Duodenal mucosa (tissue), 2 donors: Measurements from ENCODE around the gene ZNF418.
"Not testable (repeated sequence)": the region's sequence is repeated elsewhere in the genome, so short reads cannot be mapped to it uniquely, and the experiment has no call there.

Experiments used
- H3K27ac ChIP-seq: one replicate; pipeline ENCODE4 v1.7.0; 2013; ENCODE audit warnings: low read depth, low read length
- H3K27me3 ChIP-seq, 2 donors: one replicate each; pipeline ENCODE4 v1.7.0; 2013; ENCODE audit warnings: low read length in 2 of 2, control low read depth in 1 of 2; ENCODE audit not compliant: insufficient read depth in 2 of 2, control insufficient read depth in 1 of 2
- H3K36me3 ChIP-seq, 2 donors: one replicate each; pipeline ENCODE4 v1.7.0; 2013; ENCODE audit warnings: low read length in 2 of 2, control low read depth in 1 of 2; ENCODE audit not compliant: insufficient read depth in 2 of 2, control insufficient read depth in 1 of 2
- H3K4me1 ChIP-seq, 2 donors: one replicate each; pipeline ENCODE4 v1.7.0; 2013; ENCODE audit warnings: low read length in 2 of 2, control low read depth in 1 of 2; ENCODE audit not compliant: insufficient read depth in 2 of 2, control insufficient read depth in 1 of 2
- H3K4me3 ChIP-seq, 2 donors: one replicate each; pipeline ENCODE4 v1.7.0; 2013; ENCODE audit warnings: low read length in 2 of 2, low read depth in 1 of 2
- H3K9ac ChIP-seq, 2 donors: one replicate each; pipeline ENCODE4 v1.7.0; 2013; ENCODE audit warnings: low read length in 2 of 2, low read depth in 1 of 2
- H3K9me3 ChIP-seq, 2 donors: one replicate each; pipeline ENCODE4 v1.7.0; 2013; ENCODE audit warnings: low read length in 2 of 2, control low read depth in 1 of 2; ENCODE audit not compliant: control insufficient read depth in 1 of 2

Gene ZNF418

GRCh38 chr19:57900311-57900710 lies 34.9 kb downstream of the ZNF418 start:
- H3K4me1 ChIP-seq: peaks cover 6% of the 10 kb centered on the region in 2 donors
- no peaks in the 10 kb centered on the region for H3K27me3 ChIP-seq
- H3K9me3 ChIP-seq: peaks cover 0 to 3% of the 10 kb centered on the region in 2 donors
- no peaks in the 10 kb centered on the region for H3K36me3 ChIP-seq
- H3K9ac ChIP-seq: no peak overlapping the region
- no peak overlapping the region for H3K4me3 ChIP-seq
- H3K27ac ChIP-seq: no peak overlapping the region

GRCh38 chr19:57890706-57891105 lies 44.5 kb downstream of the ZNF418 start:
- H3K27ac ChIP-seq, H3K9me3 ChIP-seq, H3K27me3 ChIP-seq, H3K4me1 ChIP-seq, H3K36me3 ChIP-seq, H3K4me3 ChIP-seq, H3K9ac ChIP-seq: not testable (repeated sequence)

GRCh38 chr19:57888560-57889231 lies 46.5 kb downstream of the ZNF418 start, which contains the start of gene ZNF814:
Gene ZNF814, minus strand, starts transcription at chr19:57889037. Its CDS starts 235 bp downstream, at chr19:57888802.
- Histone ChIP-seq H3K4me3 (peak within 1 kb of the TSS; percentile 92 to 98), H3K4me1 (peaks cover 3 to 8% of the 10 kb centered on the region in 2 donors), H3K27ac (peak within 1 kb of the TSS; percentile 39), H3K9ac (peak within 1 kb of the TSS; percentile 72), H3K36me3 (peaks cover 0 to 19% of the 10 kb centered on the region in 2 donors), H3K27me3 (no peaks in the 10 kb centered on the region), H3K9me3 (peaks cover 8% of the 10 kb centered on the region in 2 donors)

- peak overlapping the region; percentile 92 to 98 for H3K4me3 ChIP-seq
Measured at GRCh38 chr19:57888107-57888559, 47.1 kb downstream of the ZNF418 start.

GRCh38 chr19:57887195-57887941 lies 47.8 kb downstream of the ZNF418 start:
- Histone ChIP-seq H3K27me3 (no peaks in the 10 kb centered on the region), H3K4me3 (peak overlapping the region; percentile 92 to 98), H3K27ac (no peak overlapping the region), H3K4me1 (peaks cover 3 to 8% of the 10 kb centered on the region in 2 donors), H3K9ac (no peak overlapping the region), H3K36me3 (peaks cover 0 to 19% of the 10 kb centered on the region in 2 donors), H3K9me3 (peaks cover 8% of the 10 kb centered on the region in 2 donors)

More at GRCh38 chr19:57888107-57888559, 47.1 kb downstream of the ZNF418 start:
- Histone ChIP-seq H3K27ac (no peak overlapping the region), H3K9me3 (peaks cover 8% of the 10 kb centered on the region in 2 donors), H3K4me1 (peaks cover 3 to 8% of the 10 kb centered on the region in 2 donors), H3K36me3 (peaks cover 0 to 19% of the 10 kb centered on the region in 2 donors), H3K27me3 (no peaks in the 10 kb centered on the region), H3K9ac (peak overlapping the region; percentile 72)

GRCh38 chr19:57886046-57886445 lies 49.2 kb downstream of the ZNF418 start:
- Histone ChIP-seq H3K9ac (no peak overlapping the region), H3K27ac (no peak overlapping the region), H3K4me1 (peaks cover 3 to 8% of the 10 kb centered on the region in 2 donors), H3K4me3 (peak overlapping the region in 1 of 2 donors; percentile 48), H3K36me3 (peaks cover 0 to 19% of the 10 kb centered on the region in 2 donors), H3K9me3 (peaks cover 8% of the 10 kb centered on the region in 2 donors), H3K27me3 (no peaks in the 10 kb centered on the region)

- H3K27ac ChIP-seq, H3K4me1 ChIP-seq, H3K27me3 ChIP-seq, H3K4me3 ChIP-seq, H3K9ac ChIP-seq: not testable (repeated sequence)
- Histone ChIP-seq H3K9me3 (peaks cover 63 to 68% of the 10 kb centered on the region in 2 donors), H3K36me3 (peaks cover 26 to 65% of the 10 kb centered on the region in 2 donors)
Measured at GRCh38 chr19:57873883-57874799, 61.1 kb downstream of the ZNF418 start.

GRCh38 chr19:57872450-57872849 lies 62.8 kb downstream of the ZNF418 start:
- Histone ChIP-seq H3K4me3 (no peak overlapping the region), H3K4me1 (no peaks in the 10 kb centered on the region), H3K36me3 (peaks cover 33 to 59% of the 10 kb centered on the region in 2 donors), H3K9me3 (peaks cover 65 to 73% of the 10 kb centered on the region in 2 donors), H3K27me3 (no peaks in the 10 kb centered on the region), H3K9ac (no peak overlapping the region), H3K27ac (no peak overlapping the region)
